ENCODE measurements around the gene CYP2S1. TPM values are rescaled to one million over a fixed set of nuclear protein-coding genes. Genes with fewer than 3 reads are reported as not detected.

Gene CYP2S1
- total and polyA plus RNA-seq, 9 of the 15 experiments (the other 6 are each of a cell fraction or from before 2014, with no cell fraction given) = 0.07 to 1.9 (median 0.41) TPM

DNA sequence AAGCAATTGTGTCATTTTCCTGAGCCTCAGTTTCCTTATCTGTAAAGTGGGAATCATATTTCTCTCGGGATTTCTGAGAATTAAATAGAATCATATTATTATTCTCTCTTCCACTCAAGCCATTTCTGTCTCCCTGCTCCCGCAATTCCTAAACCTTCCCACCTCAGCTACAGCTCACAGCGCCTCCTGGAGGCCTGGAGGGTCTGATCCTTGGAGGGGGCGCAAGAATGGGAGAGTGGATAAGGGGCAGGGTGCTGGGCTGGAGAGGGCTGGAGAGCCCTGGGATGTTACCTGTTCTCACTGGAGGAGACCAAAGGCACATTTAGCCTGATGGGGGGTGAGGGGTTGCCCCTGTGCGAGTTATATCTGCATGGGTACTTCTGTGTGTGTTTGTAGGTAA is 31.1 kb upstream of the CYP2S1 start (continued):
- TF ChIP-seq MIER1 (IDR thresholded peaks at IDR 0.05; ENCODE audit: low read depth) (no peak), ZNF316 (IDR thresholded peaks at IDR 0.05) (no peak), CBX3 (IDR thresholded peaks at IDR 0.05; ENCODE audit: borderline replicate concordance in 1 of 2, low read length in 2 of 2) (no peak), STAT5A (IDR thresholded peaks at IDR 0.05; ENCODE audit: borderline replicate concordance, low read length) (no peak), FOS (IDR thresholded peaks at IDR 0.05; ENCODE audit: extremely low read depth, insufficient read length) (no peak), DACH1 (IDR thresholded peaks at IDR 0.05; ENCODE audit: partially characterized antibody) (no peak), BRCA1 (IDR thresholded peaks at IDR 0.05) (no peak), BRCA1 (CRISPR knock-in tag; IDR thresholded peaks at IDR 0.05) (no peak)
- TF ChIP-seq, protein P1, sequence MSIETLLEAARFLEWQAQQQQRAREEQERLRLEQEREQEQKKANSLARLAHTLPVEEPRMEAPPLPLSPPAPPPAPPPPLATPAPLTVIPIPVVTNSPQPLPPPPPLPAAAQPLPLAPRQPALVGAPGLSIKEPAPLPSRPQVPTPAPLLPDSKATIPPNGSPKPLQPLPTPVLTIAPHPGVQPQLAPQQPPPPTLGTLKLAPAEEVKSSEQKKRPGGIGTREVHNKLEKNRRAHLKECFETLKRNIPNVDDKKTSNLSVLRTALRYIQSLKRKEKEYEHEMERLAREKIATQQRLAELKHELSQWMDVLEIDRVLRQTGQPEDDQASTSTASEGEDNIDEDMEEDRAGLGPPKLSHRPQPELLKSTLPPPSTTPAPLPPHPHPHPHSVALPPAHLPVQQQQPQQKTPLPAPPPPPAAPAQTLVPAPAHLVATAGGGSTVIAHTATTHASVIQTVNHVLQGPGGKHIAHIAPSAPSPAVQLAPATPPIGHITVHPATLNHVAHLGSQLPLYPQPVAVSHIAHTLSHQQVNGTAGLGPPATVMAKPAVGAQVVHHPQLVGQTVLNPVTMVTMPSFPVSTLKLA (conservative IDR thresholded peaks at IDR 0.05) = no peak
- TF ChIP-seq, protein P2, sequence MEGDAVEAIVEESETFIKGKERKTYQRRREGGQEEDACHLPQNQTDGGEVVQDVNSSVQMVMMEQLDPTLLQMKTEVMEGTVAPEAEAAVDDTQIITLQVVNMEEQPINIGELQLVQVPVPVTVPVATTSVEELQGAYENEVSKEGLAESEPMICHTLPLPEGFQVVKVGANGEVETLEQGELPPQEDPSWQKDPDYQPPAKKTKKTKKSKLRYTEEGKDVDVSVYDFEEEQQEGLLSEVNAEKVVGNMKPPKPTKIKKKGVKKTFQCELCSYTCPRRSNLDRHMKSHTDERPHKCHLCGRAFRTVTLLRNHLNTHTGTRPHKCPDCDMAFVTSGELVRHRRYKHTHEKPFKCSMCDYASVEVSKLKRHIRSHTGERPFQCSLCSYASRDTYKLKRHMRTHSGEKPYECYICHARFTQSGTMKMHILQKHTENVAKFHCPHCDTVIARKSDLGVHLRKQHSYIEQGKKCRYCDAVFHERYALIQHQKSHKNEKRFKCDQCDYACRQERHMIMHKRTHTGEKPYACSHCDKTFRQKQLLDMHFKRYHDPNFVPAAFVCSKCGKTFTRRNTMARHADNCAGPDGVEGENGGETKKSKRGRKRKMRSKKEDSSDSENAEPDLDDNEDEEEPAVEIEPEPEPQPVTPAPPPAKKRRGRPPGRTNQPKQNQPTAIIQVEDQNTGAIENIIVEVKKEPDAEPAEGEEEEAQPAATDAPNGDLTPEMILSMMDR (IDR thresholded peaks at IDR 0.05 in 2 of 3, conservative IDR thresholded peaks at IDR 0.05 in 1 of 3; ENCODE audit: insufficient read depth in 2 of 3, low read depth in 1 of 3, low read length in 3 of 3) = peak; percentile 48 to 63 (median 63)
- TF ChIP-seq, protein P3, sequence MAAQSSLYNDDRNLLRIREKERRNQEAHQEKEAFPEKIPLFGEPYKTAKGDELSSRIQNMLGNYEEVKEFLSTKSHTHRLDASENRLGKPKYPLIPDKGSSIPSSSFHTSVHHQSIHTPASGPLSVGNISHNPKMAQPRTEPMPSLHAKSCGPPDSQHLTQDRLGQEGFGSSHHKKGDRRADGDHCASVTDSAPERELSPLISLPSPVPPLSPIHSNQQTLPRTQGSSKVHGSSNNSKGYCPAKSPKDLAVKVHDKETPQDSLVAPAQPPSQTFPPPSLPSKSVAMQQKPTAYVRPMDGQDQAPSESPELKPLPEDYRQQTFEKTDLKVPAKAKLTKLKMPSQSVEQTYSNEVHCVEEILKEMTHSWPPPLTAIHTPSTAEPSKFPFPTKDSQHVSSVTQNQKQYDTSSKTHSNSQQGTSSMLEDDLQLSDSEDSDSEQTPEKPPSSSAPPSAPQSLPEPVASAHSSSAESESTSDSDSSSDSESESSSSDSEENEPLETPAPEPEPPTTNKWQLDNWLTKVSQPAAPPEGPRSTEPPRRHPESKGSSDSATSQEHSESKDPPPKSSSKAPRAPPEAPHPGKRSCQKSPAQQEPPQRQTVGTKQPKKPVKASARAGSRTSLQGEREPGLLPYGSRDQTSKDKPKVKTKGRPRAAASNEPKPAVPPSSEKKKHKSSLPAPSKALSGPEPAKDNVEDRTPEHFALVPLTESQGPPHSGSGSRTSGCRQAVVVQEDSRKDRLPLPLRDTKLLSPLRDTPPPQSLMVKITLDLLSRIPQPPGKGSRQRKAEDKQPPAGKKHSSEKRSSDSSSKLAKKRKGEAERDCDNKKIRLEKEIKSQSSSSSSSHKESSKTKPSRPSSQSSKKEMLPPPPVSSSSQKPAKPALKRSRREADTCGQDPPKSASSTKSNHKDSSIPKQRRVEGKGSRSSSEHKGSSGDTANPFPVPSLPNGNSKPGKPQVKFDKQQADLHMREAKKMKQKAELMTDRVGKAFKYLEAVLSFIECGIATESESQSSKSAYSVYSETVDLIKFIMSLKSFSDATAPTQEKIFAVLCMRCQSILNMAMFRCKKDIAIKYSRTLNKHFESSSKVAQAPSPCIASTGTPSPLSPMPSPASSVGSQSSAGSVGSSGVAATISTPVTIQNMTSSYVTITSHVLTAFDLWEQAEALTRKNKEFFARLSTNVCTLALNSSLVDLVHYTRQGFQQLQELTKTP (IDR thresholded peaks at IDR 0.05; ENCODE audit: low read depth in 1 of 2, partially characterized antibody in 2 of 2) = no peak
- TF ChIP-seq, protein P4, sequence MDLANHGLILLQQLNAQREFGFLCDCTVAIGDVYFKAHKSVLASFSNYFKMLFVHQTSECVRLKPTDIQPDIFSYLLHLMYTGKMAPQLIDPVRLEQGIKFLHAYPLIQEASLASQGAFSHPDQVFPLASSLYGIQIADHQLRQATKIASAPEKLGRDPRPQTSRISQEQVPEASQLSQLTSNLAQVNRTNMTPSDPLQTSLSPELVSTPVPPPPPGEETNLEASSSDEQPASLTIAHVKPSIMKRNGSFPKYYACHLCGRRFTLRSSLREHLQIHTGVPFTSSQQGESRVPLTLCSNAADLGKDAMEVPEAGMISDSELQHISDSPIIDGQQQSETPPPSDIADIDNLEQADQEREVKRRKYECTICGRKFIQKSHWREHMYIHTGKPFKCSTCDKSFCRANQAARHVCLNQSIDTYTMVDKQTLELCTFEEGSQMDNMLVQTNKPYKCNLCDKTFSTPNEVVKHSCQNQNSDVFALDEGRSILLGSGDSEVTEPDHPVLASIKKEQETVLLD (IDR thresholded peaks at IDR 0.05) = no peak
